HL-60 (cell line): Measurements from ENCODE around the gene TMEM9.

Experiments
- POLR2AphosphoS5 ChIP-seq: IDR thresholded peaks from 2 replicates; pipeline ENCODE4 v1.6.1; 2012; ENCODE audit warnings: low read depth
- TF ChIP-seq, protein P1 (sequence below): IDR thresholded peaks from one replicate; pipeline ENCODE4 v1.5.1; 2011; ENCODE audit warnings: low read length, control low read depth, inconsistent platforms; ENCODE audit not compliant: insufficient read depth

DNA sequence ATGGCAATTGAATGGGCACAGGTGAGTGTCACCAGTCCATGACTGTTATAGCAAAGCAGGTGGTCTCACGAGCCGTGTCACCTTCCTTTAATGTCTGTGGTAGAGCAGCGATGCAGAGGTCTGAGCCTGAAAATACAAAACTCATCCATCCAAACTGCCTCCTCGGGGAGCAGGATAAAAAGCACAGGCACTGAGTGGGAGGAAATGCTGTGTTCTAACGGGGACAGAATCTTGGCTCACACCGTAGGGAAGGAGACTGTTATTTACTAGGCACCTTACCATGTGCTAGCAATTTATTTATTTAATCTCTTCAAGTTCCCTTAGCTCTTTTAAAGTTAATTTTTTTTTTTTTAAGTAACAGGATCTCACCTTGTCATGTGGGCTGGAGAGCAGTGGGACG lies 28.5 kb downstream of the TMEM9 start:
- TF ChIP-seq POLR2AphosphoS5 = no peak
- TF ChIP-seq, protein P1, sequence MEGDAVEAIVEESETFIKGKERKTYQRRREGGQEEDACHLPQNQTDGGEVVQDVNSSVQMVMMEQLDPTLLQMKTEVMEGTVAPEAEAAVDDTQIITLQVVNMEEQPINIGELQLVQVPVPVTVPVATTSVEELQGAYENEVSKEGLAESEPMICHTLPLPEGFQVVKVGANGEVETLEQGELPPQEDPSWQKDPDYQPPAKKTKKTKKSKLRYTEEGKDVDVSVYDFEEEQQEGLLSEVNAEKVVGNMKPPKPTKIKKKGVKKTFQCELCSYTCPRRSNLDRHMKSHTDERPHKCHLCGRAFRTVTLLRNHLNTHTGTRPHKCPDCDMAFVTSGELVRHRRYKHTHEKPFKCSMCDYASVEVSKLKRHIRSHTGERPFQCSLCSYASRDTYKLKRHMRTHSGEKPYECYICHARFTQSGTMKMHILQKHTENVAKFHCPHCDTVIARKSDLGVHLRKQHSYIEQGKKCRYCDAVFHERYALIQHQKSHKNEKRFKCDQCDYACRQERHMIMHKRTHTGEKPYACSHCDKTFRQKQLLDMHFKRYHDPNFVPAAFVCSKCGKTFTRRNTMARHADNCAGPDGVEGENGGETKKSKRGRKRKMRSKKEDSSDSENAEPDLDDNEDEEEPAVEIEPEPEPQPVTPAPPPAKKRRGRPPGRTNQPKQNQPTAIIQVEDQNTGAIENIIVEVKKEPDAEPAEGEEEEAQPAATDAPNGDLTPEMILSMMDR = no peak
